Lung (tissue), 12 donors: ENCODE results near the gene HOXC11. TPM values are rescaled to one million over a fixed set of nuclear protein-coding genes. Genes with fewer than 3 reads are reported as not detected.

Source experiments
- ATAC-seq: fragments of 200-7000 bp; cut with Tn5 transposase; one replicate; pipeline ENCODE4 v1.9.1; 2020; ENCODE audit warnings: moderate number of reproducible peaks; ENCODE audit not compliant: insufficient read depth, low FRiP score
- DNase-seq, 3 donors: peaks; one replicate each; pipeline ENCODE4 v3.0.0-alpha.2; 2013 to 2017
- H3K27ac ChIP-seq, 2 donors: one replicate each; pipeline ENCODE4 v1.5.1; 2013; ENCODE audit warnings: mild to moderate bottlenecking in 2 of 2, moderate library complexity in 2 of 2, control low read depth in 1 of 2, inconsistent platforms in 1 of 2, low read depth in 1 of 2, low read length in 1 of 2
- H3K27me3 ChIP-seq, 3 donors: one replicate each; pipeline ENCODE4 v1.5.1; 2013; ENCODE audit warnings: low read length in 2 of 3; ENCODE audit not compliant: control insufficient read depth in 3 of 3, insufficient read depth in 3 of 3
- H3K36me3 ChIP-seq, 4 donors: one replicate each; pipeline ENCODE4 v1.5.1; 2013; ENCODE audit warnings: low read length in 4 of 4, mild to moderate bottlenecking in 1 of 4, moderate library complexity in 1 of 4; ENCODE audit not compliant: control insufficient read depth in 4 of 4, insufficient read depth in 4 of 4
- H3K4me1 ChIP-seq, 5 donors: one replicate each; pipeline ENCODE4 v1.5.1; 2013; ENCODE audit warnings: low read length in 5 of 5, mild to moderate bottlenecking in 2 of 5, moderate library complexity in 1 of 5; ENCODE audit not compliant: control insufficient read depth in 5 of 5, insufficient read depth in 5 of 5
- H3K4me3 ChIP-seq: one replicate; pipeline ENCODE4 v1.5.1; 2013; ENCODE audit warnings: mild to moderate bottlenecking, control low read depth, moderate library complexity
- H3K9ac ChIP-seq, 2 donors: one replicate each; pipeline ENCODE4 v1.5.1; 2013; ENCODE audit warnings: low read length in 2 of 2, control low read depth in 1 of 2; ENCODE audit not compliant: insufficient read depth in 1 of 2
- H3K9me3 ChIP-seq, 4 donors: one replicate each; pipeline ENCODE4 v1.5.1; 2013; ENCODE audit warnings: low read length in 3 of 4, mild to moderate bottlenecking in 1 of 4, moderate library complexity in 1 of 4; ENCODE audit not compliant: control insufficient read depth in 4 of 4, insufficient read depth in 3 of 4
- WGBS, 2 donors: extraction: QIAGEN DNeasy Blood & Tissue Kit; methylation state at CpG; one replicate each; pipeline ENCODE4 v1.1.7; 2013; 5-methylcytosine and 5-hydroxymethylcytosine counted together
- polyA plus RNA-seq, 2 donors: library from polyadenylated mRNA; stranded (reverse); fragments of 200-250 nt; gene quantifications; one replicate each; pipeline ENCODE4 v1.2.1, GENCODE V29; 2013
- total RNA-seq, 2 donors: library from RNA; depleted of rRNA in 1 of 2; stranded (reverse); fragments of >200 nt in 1 of 2; gene quantifications; one replicate each; pipeline ENCODE4 v1.2.1, GENCODE V29; 2014 to 2021
- TF ChIP-seq, protein P1 (sequence below): IDR thresholded peaks from 2 replicates; pipeline ENCODE4 v1.5.1; 2012; ENCODE audit warnings: mild to moderate bottlenecking; ENCODE audit errors: control extremely low read depth, extremely low read depth
- donor health status: control.
- donor health status: control.
- donor health status: Bipolar disorder and iron deficiency.
- donor health status: healthy.
- donor health status: DM: yes; HTN: yes; CAD: no.

HOXC11 gene
- total and polyA plus RNA-seq, 4 donors = not detected

DNA sequence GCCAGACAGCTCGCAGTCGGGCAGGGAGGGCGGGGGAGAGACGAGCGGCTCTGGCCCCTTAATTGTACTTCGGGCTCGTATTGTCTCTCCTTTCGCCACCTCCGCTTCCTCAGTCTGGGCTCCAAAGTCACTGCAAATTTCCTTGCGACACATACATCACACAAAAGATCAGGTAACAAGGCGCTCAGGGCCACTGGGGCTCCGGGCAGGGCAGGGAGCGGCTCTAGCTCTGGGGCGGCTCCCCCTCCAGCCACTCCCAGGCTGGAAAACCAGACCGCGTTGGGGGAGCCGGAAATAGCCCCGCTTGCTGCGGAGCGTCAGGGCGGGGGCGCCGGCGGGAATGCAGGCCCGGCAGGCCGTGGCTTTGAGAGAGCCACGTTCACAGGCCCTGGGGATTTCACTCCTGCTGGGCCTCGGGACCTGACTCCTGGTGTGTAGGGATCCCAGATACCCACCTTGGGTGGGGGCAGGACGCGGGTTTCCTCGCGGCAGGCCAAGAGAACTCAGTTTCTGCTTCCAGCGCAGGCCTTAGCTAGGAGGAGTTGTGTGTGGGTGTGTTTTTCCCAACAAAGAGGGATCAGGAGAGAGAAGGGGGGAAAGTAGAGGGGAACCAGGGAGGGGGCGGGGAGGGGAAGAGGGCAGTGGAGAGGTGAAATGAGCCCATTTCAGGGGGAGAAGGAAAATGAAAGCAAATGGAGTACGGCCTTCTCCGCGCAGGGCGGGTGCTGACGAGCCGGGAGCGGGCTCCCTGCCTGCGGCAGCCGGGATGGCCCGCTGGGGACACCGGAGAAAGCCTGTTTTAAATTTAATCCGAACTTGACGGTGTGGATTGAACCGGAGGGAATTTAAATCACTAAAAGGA lies 22.7 kb downstream of the HOXC11 start:
- peak in 1 of 3 donors; percentile 57 for DNase-seq
- no peak overlapping the region for H3K9ac ChIP-seq

DNA sequence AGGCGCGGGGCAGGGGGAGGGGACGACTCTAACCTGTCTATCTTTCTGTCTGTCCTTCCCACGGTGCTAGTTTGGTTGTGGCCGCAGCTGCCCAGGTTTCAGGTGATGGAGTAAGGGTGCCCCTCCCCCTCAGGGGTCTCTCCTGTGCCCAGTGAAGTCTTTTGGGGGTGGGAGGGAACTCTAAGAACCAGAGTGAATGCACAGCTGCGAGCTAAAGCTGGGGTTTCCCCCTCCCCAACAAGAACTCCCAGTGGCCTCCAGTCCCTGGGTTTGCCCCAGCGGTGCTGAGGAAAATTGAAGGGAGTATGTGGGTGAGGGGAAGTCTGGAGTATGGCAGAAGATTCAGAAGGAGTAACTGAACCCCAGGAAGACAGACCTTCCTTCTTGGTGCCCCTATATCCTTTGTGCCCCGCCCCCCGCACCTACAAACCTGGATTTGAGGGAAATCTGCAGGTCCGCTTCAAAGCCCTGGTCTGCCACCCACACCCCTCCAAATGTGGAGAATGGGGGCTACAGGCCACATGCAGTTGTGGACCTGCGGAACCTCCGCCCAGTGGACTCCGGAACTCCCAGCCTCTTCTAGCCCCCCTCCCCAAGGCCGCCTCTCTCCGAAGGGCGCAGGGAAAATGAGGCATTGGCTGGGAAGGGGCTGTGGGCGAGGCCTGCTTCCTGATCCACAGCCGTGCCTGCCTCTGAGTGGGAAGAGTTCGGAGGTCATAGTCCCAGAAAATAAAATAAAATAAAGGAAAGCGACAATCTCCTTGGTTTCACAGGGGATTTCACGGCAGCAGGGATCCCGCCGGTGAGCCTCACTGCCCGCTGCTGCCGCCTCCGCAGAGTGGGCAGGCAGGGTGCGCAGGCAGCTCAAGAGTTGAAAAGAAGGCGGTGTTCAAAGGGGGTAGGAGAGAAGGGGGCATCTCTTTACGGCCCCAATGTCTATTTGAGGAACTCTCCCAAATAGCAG lies 23.6 kb downstream of the HOXC11 start:
- DNase-seq (no peak), ATAC-seq (no peak)
- H3K4me1 ChIP-seq = peaks cover 0 to 24% (median 0%) of the 10 kb centered on the region in 5 donors
- H3K36me3 ChIP-seq = no peaks in the 10 kb centered on the region
- TF ChIP-seq, protein P1, sequence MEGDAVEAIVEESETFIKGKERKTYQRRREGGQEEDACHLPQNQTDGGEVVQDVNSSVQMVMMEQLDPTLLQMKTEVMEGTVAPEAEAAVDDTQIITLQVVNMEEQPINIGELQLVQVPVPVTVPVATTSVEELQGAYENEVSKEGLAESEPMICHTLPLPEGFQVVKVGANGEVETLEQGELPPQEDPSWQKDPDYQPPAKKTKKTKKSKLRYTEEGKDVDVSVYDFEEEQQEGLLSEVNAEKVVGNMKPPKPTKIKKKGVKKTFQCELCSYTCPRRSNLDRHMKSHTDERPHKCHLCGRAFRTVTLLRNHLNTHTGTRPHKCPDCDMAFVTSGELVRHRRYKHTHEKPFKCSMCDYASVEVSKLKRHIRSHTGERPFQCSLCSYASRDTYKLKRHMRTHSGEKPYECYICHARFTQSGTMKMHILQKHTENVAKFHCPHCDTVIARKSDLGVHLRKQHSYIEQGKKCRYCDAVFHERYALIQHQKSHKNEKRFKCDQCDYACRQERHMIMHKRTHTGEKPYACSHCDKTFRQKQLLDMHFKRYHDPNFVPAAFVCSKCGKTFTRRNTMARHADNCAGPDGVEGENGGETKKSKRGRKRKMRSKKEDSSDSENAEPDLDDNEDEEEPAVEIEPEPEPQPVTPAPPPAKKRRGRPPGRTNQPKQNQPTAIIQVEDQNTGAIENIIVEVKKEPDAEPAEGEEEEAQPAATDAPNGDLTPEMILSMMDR = no peak
- peaks cover 0 to 8% (median 0%) of the 10 kb centered on the region in 4 donors for H3K9me3 ChIP-seq
- peaks cover 0 to 99% (median 80%) of the 10 kb centered on the region in 3 donors for H3K27me3 ChIP-seq
- H3K27ac ChIP-seq = no peak overlapping the region
- no peak overlapping the region for H3K9ac ChIP-seq
- H3K4me3 ChIP-seq = peak overlapping the region; percentile 26
- 26 to 41% methylated on average over 29 of the region's 29 CpGs for WGBS, 2 donors

More for the DNA sequence above, 22.7 kb downstream of the HOXC11 start:
- peak; percentile 43 for ATAC-seq
- WGBS, 2 donors = 2 to 4% methylated on average over 47 to 48 of the region's 48 CpGs
- Histone ChIP-seq H3K4me3 (peak overlapping the region; percentile 26), H3K27ac (no peak overlapping the region), H3K9me3 (peaks cover 0 to 8% (median 0%) of the 10 kb centered on the region in 4 donors), H3K36me3 (no peaks in the 10 kb centered on the region), H3K4me1 (peaks cover 0 to 23% (median 0%) of the 10 kb centered on the region in 5 donors), H3K27me3 (peaks cover 0 to 99% (median 82%) of the 10 kb centered on the region in 3 donors)
- TF ChIP-seq, protein P1 = no peak

DNA sequence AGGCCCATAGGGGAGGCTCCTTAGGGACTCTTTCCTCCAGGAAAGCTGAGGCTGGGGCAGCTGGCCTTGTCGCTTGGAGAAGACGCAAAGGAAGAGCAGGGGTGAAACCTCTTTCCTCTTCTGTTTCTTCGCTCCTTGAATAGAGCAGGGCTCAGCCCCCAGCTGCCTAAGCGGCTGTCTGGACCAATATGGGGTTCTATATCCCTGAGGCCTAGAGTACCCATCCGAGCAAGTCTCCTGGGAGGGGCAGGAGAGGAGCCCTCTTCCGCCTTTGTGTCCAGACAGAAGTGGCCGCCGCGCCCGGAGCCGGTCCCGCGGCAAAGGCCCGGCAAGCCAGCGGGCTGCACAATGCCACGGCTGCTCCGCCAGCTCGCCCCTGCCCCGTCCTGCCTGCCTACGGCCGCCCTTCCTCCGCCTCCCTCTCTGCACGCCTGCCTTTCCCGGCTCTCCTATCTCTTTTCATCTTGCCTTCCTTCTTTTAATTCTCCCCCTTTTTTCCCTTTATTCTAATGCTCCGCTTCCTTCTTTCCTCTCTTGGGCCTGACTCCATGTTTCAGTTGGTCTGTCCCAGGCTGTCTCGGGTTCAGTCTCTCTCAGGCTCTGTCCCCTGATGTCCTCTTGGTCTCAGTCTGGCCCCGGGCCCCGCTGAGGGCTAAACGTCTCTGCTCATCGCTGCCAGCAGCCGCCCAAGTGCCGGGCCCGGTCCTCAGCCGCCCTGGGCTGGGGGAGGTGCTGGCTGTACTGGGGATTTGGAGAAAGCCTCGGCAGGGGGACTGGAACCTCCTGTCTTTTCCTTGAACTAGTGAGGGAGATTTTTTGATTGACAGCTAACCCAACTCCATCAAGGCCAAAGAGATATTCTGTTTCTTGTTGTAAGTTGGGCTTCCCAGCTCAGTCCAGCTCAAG lies 24.5 kb downstream of the HOXC11 start:
- no peaks in the 10 kb centered on the region for H3K36me3 ChIP-seq
- no peak overlapping the region for H3K27ac ChIP-seq
- peaks cover 0 to 8% (median 0%) of the 10 kb centered on the region in 4 donors for H3K9me3 ChIP-seq
- WGBS, 2 donors = 12 to 16% methylated on average over 35 of the region's 35 CpGs
- H3K9ac ChIP-seq = no peak overlapping the region
- no peak overlapping the region for H3K4me3 ChIP-seq
- DNase-seq = no peak
- TF ChIP-seq, protein P1 = no peak
- no peak for ATAC-seq
- peaks cover 0 to 24% (median 0%) of the 10 kb centered on the region in 5 donors for H3K4me1 ChIP-seq
- H3K27me3 ChIP-seq = peaks cover 0 to 98% (median 76%) of the 10 kb centered on the region in 3 donors
